HepG2 (cell line): ENCODE measurements around the gene PRRT2. TPM values are rescaled to one million over a fixed set of nuclear protein-coding genes. Genes with fewer than 3 reads are reported as not detected.

Source experiments
- ATAC-seq: fragments of 200-7000 bp; cut with Tn5 transposase; 3 replicates; pipeline ENCODE4 v1.9.1; 2020; ENCODE audit warnings: mild to moderate bottlenecking, moderate library complexity
- BruUV-seq: library from RNA; stranded (reverse); fragments of 400-500 nt; replicated peaks from 2 replicates; lab custom pipeline; 2021; lab: Mats Ljungman, UMichigan
- CTCF ChIA-PET: fragments of 300-600 bp; formaldehyde crosslinking; extraction: SDS; loops from one replicate; lab custom pipeline; 2021; ENCODE audit warnings: low total read pairs, inconsistent platforms, low intra/inter-chr PET ratio; lab: Yijun Ruan, JAX
- POLR2A ChIA-PET: fragments of 350-600 bp; sonication (Branson Sonifier 250); formaldehyde crosslinking; loops from one replicate; lab custom pipeline; 2020; ENCODE audit warnings: antibody characterized with exemption, inconsistent platforms; lab: Yijun Ruan, JAX
- DNase-seq: peaks from one replicate; pipeline ENCODE4 v3.0.0-alpha.2; 2015; ENCODE audit warnings: low spot score
- FAIRE-seq: peaks from 3 replicates; lab custom pipeline; 2011; peaks lifted over from hg19 to GRCh38; lab: Jason Lieb, UNC
- H2AFZ ChIP-seq: one replicate; pipeline ENCODE4 v1.6.1; 2011; ENCODE audit warnings: low read length, inconsistent platforms
- H3K27ac ChIP-seq: fragments of 300-600 bp; 3 replicates; pipeline ENCODE4 v1.8.0; 2011; ENCODE audit warnings: mixed run types, mild to moderate bottlenecking, mixed read lengths, low read length, inconsistent platforms; ENCODE audit not compliant: insufficient read depth; ENCODE audit errors: extremely low read length
- H3K27me3 ChIP-seq, 2 experiments: fragments of 200-600 bp in 1 of 2; 2 replicates in 1 of 2; 3 replicates in 1 of 2; pipeline versions ENCODE4 v1.6.0 to v1.8.0; 2011; ENCODE audit warnings: low read length in 2 of 2, mild to moderate bottlenecking in 2 of 2, moderate library complexity in 2 of 2, inconsistent platforms in 1 of 2; ENCODE audit not compliant: insufficient read depth in 2 of 2, control insufficient read depth in 1 of 2
- H3K36me3 ChIP-seq, 2 experiments: fragments of 200-600 bp in 1 of 2; replicated peaks in 1 of 2; 2 replicates in 1 of 2; 3 replicates in 1 of 2; pipeline versions ENCODE4 v1.5.1 to v1.8.0; 2011; ENCODE audit warnings: low read length in 2 of 2, inconsistent platforms in 1 of 2; ENCODE audit not compliant: insufficient read depth in 2 of 2, control insufficient read depth in 1 of 2
- H3K4me1 ChIP-seq: 2 replicates; pipeline ENCODE4 v1.5.1; 2012; ENCODE audit warnings: low read length, inconsistent platforms; ENCODE audit not compliant: insufficient read depth
- H3K4me2 ChIP-seq: 2 replicates; pipeline ENCODE4 v1.6.0; 2011; ENCODE audit warnings: low read depth, low read length, inconsistent platforms
- H3K4me3 ChIP-seq, 3 experiments: fragments of 200-600 bp in 1 of 3; sonication (generic), shearing (Covaris generic) in 1 of 3; replicated peaks in 1 of 3; 2 replicates each; pipeline ENCODE4 v1.5.1; 2011 to 2016; ENCODE audit warnings: low read length in 3 of 3, inconsistent platforms in 2 of 3, low read depth in 2 of 3, mild to moderate bottlenecking in 2 of 3, control low read depth in 1 of 3, mixed read lengths in 1 of 3; ENCODE audit not compliant: insufficient read depth in 1 of 3
- H3K79me2 ChIP-seq: one replicate; pipeline ENCODE4 v1.6.1; 2011; ENCODE audit warnings: low read length, inconsistent platforms; ENCODE audit not compliant: insufficient read depth
- H3K9ac ChIP-seq: 2 replicates; pipeline ENCODE4 v1.6.0; 2011; ENCODE audit warnings: mild to moderate bottlenecking, low read depth, low read length, inconsistent platforms; ENCODE audit not compliant: insufficient read depth
- H3K9me3 ChIP-seq: 2 replicates; pipeline ENCODE4 v1.5.1; 2012; ENCODE audit warnings: mild to moderate bottlenecking, low read length
- H4K20me1 ChIP-seq: 2 replicates; pipeline ENCODE4 v1.6.0; 2011; ENCODE audit warnings: inconsistent platforms, mild to moderate bottlenecking, low read length, moderate library complexity; ENCODE audit not compliant: insufficient read depth
- AGO2 ChIP-seq: fragments of 200-400 bp; formaldehyde crosslinking; optimal IDR thresholded peaks from 2 replicates; pipeline ENCODE3; 2017; ENCODE audit warnings: mild to moderate bottlenecking, low read depth, low read length, moderate library complexity
- FOXO4 ChIP-seq: sonication (generic); formaldehyde crosslinking; conservative IDR thresholded peaks from 2 replicates; pipeline ENCODE4 v1.8.1; 2023; ENCODE audit warnings: missing genetic modification reagents
- MAFF ChIP-seq: IDR thresholded peaks from 2 replicates; pipeline ENCODE4 v1.6.1; 2011; ENCODE audit warnings: low read depth, low read length, improper control_type of control experiment
- MED8 ChIP-seq: sonication (generic); formaldehyde crosslinking; IDR thresholded peaks from 2 replicates; pipeline ENCODE4 v1.8.1; 2023; ENCODE audit warnings: mild to moderate bottlenecking, missing genetic modification reagents; ENCODE audit not compliant: insufficient replicate concordance
- NCOA1 ChIP-seq: sonication (generic); formaldehyde crosslinking; IDR thresholded peaks from 2 replicates; pipeline ENCODE4 v1.9.0; 2021; ENCODE audit warnings: missing genetic modification reagents
- PHF5A ChIP-seq: IDR thresholded peaks from one replicate; pipeline ENCODE4 v1.6.1; 2018; ENCODE audit warnings: low read depth, missing genetic modification reagents; ENCODE audit not compliant: unreplicated experiment
- RBFOX2 ChIP-seq: fragments of 200-400 bp; formaldehyde crosslinking; IDR thresholded peaks from 2 replicates; pipeline ENCODE4 v1.6.1; 2017; ENCODE audit warnings: low read depth, mild to moderate bottlenecking, low read length
- WGBS: methylation state at CpG from one replicate; pipeline ENCODE4 v1.1.6; 2017; ENCODE audit warnings: low lambda C conversion rate; 5-methylcytosine and 5-hydroxymethylcytosine counted together
- in situ Hi-C: cut with HindIII; loops from 2 replicates; pipeline ENCODE4 v1.10.0; 2017; ENCODE audit warnings: low pct_unique_long_range_greater_than_20kb; ENCODE audit not compliant: extremely low pct_ligation_motif_present
- intact Hi-C: fragments of 100-400 bp; cut with micrococcal nuclease; formaldehyde crosslinking; loops from one replicate; pipeline ENCODE4 v1.10.0; 2022; ENCODE audit not compliant: unreplicated experiment
- polyA plus RNA-seq, 8 experiments: library from polyadenylated mRNA; depleted of rRNA in 3 of 8; stranded (reverse) in 7 of 8; unstranded in 1 of 8; fragments of >200 nt; fragmentation: Illumina TruSeq in 4 of 8; extraction: Trizol in 4 of 8; gene quantifications; 2 replicates each; pipeline versions ENCODE4 v1.2.1 to v1.2.3, GENCODE V29; 2011 to 2016; ENCODE audit warnings: low read depth in 4 of 8, missing spikeins in 1 of 8, mixed read lengths in 1 of 8; ENCODE audit not compliant: insufficient read depth in 1 of 8
- total RNA-seq, 5 experiments: library from RNA; depleted of rRNA; stranded (reverse); fragments of >200 nt; fragmentation: Illumina TruSeq; extraction: Trizol; gene quantifications; 2 replicates each; pipeline ENCODE4 v1.2.3, GENCODE V29; 2016; ENCODE audit warnings: low read depth in 1 of 5

Gene PRRT2
- total and polyA plus RNA-seq, 2 of the 13 experiments (the other 11 are each of a cell fraction or from before 2014, with no cell fraction given) = 0.51 to 1.1 TPM

- intact Hi-C loops (no loop called here), in situ Hi-C loops (no loop called here)
- no peak for TF ChIP-seq PHF5A
- 0 out of 2 replicates have a peak, but pooled peaks have one; percentile 49 for TF ChIP-seq RBFOX2
- 0 out of 2 replicates have a peak, but pooled peaks have one; percentile 52 for TF ChIP-seq FOXO4 (CRISPR knock-in tag)
- peak; percentile 43 for TF ChIP-seq AGO2
- Histone ChIP-seq H3K27me3 (no peaks in the 10 kb centered on the region; a peak in 1 of 5 replicates), H3K4me2 (no peak overlapping the region), H3K4me3 (no peak overlapping the region), H3K36me3 (peaks cover 6 to 13% of the 10 kb centered on the region in 2 experiments; a peak in 4 of 5 replicates), H3K4me1 (peaks cover 21% of the 10 kb centered on the region), H2AFZ (no peak overlapping the region), H3K9me3 (no peaks in the 10 kb centered on the region), H3K9ac (no peak overlapping the region), H3K27ac (no peak overlapping the region), H4K20me1 (no peaks in the 10 kb centered on the region; the same call in 1 of the 2 replicates), H3K79me2 (peaks cover 13% of the 10 kb centered on the region)
- DNase-seq (no peak), ATAC-seq (no peak), FAIRE-seq (no peak)
- WGBS = 96% methylated on average over 19 of the region's 19 CpGs
- CTCF ChIA-PET = no interaction called here
- POLR2A ChIA-PET = interaction anchor here (2.9 kb wide), 1 partner anchor 43 kb away, joined by 6 read pairs; the partner anchor contains the start of gene PAGR1
- no TSS peak for BruUV-seq
Observed at GRCh38 chr16:29858974-29859373, 47.0 kb downstream of the PRRT2 start.

- 97% methylated on average over 9 of the region's 9 CpGs for WGBS
- H3K4me2 ChIP-seq = no peak overlapping the region
- no peak overlapping the region for H3K4me3 ChIP-seq
- H3K4me1 ChIP-seq = peaks cover 34% of the 10 kb centered on the region
- ChIA-PET POLR2A (no interaction called here), CTCF (no interaction called here)
- DNase-seq (no peak), ATAC-seq (no peak), FAIRE-seq (no peak)
- H3K9me3 ChIP-seq = no peaks in the 10 kb centered on the region
- H4K20me1 ChIP-seq = no peaks in the 10 kb centered on the region; the same call in 1 of the 2 replicates
- no peak overlapping the region for H2AFZ ChIP-seq
- H3K9ac ChIP-seq = no peak overlapping the region
- no TSS peak for BruUV-seq
- H3K27ac ChIP-seq = no peak overlapping the region
- peaks cover 13% of the 10 kb centered on the region for H3K79me2 ChIP-seq
- intact Hi-C loops (loop anchor here (5.0 kb wide), 1 partner anchor 33 kb away; no protein-coding TSS in a partner anchor), in situ Hi-C loops (loop anchor here (10.0 kb wide), 1 partner anchor 145 kb away; no protein-coding TSS in a partner anchor)
- peaks cover 6 to 13% of the 10 kb centered on the region in 2 experiments; a peak in 4 of 5 replicates for H3K36me3 ChIP-seq
- TF ChIP-seq MAFF (no peak), MED8 (CRISPR knock-in tag) (no peak), NCOA1 (no peak)
- H3K27me3 ChIP-seq = no peaks in the 10 kb centered on the region; a peak in 1 of 5 replicates
Observed at GRCh38 chr16:29860218-29860617, 48.2 kb downstream of the PRRT2 start.
